ENCODE data around the gene SRBD1.

DNA sequence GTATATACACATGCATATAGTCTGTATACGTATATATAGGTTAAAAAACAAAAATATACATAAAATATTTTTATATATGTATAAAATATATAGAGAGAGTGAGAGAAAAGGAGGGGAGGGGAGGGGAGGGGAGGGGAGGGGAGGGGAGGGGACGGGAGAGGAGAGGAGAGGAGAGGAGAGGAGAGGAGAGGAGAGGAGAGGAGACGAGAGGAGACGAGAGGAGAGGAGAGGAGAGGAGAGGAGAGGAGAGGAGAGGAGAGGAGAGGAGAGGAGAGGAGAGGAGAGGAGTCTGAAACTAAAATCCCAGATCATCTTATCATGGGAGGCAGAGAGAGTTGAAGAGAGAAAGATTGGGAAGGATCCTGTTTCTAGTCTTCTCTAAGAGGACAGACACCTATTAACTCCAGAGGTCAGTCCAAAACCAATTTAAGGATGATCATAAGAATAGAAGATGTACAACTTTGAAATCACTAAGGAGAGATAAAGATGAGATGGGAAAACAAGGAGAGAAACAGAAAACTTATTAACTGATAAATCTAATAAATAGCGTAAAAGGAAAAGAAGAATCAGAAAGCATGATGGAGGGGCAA lies 195.4 kb downstream of the SRBD1 start:
- no peak for TF ChIP-seq POLR2A (IDR thresholded peaks at IDR 0.05)
- TF ChIP-seq, protein P1, sequence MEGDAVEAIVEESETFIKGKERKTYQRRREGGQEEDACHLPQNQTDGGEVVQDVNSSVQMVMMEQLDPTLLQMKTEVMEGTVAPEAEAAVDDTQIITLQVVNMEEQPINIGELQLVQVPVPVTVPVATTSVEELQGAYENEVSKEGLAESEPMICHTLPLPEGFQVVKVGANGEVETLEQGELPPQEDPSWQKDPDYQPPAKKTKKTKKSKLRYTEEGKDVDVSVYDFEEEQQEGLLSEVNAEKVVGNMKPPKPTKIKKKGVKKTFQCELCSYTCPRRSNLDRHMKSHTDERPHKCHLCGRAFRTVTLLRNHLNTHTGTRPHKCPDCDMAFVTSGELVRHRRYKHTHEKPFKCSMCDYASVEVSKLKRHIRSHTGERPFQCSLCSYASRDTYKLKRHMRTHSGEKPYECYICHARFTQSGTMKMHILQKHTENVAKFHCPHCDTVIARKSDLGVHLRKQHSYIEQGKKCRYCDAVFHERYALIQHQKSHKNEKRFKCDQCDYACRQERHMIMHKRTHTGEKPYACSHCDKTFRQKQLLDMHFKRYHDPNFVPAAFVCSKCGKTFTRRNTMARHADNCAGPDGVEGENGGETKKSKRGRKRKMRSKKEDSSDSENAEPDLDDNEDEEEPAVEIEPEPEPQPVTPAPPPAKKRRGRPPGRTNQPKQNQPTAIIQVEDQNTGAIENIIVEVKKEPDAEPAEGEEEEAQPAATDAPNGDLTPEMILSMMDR (IDR thresholded peaks at IDR 0.05) = no peak
